Mesenteric fat pad (tissue), 1 donor: Measurements from ENCODE around the gene ZDHHC24. TPM values are rescaled to one million over a fixed set of nuclear protein-coding genes. Genes with fewer than 3 reads are reported as not detected.
"Not testable (repeated sequence)": the region's sequence is repeated elsewhere in the genome, so short reads cannot be mapped to it uniquely, and the experiment has no call there.

Experiments used
- DNase-seq: peaks from one replicate; pipeline ENCODE4 v3.0.0-alpha.2; 2020; ENCODE audit warnings: low spot score
- long read RNA-seq: library from polyadenylated mRNA; unstranded; transcript quantifications from one replicate; pipeline ENCODE4 v2.0.0, GENCODE V29; 2020
- total RNA-seq: library from RNA; stranded (reverse); fragmentation: NEBNext Ultra II Directional; extraction: Animal tissue kit (Norgen Biotek cat#: 25700); gene quantifications from one replicate; pipeline ENCODE4 v1.2.1, GENCODE V29; 2021
- donor health status: DM: yes; HTN: yes; CAD: no.

The ZDHHC24 gene
- 14.1 TPM for total RNA-seq
- long read RNA-seq, full-length matches to known transcripts, result 59 of 76 reads
- long read RNA-seq, partial matches to known transcripts, result 5 of 76 reads
- long read RNA-seq, other reads (novel, unspliced or antisense), result 12 of 76 reads

GRCh38 chr11:66545701-66546367 lies at the start of gene ZDHHC24:
ZDHHC24 (minus strand) TSS chr11:66546048; CDS start chr11:66546003, 45 bp downstream.
- DNase-seq, result peak; percentile 99

- no peak for DNase-seq
Measured at GRCh38 chr11:66595245-66595904, 49.5 kb upstream of the ZDHHC24 start.

GRCh38 chr11:66593650-66594049 lies 47.8 kb upstream of the ZDHHC24 start:
- DNase-seq, result no peak

- no peak for DNase-seq
Measured at GRCh38 chr11:66593303-66593635, 47.4 kb upstream of the ZDHHC24 start.

GRCh38 chr11:66592457-66593302 lies 46.8 kb upstream of the ZDHHC24 start, which contains the start of the genes CCDC87 and CCS:
CCDC87 (minus strand) TSS chr11:66593063; CDS start chr11:66593015, 48 bp downstream.
CCS (plus strand) TSS chr11:66593185; CDS start chr11:66593262, 77 bp downstream.
- peak; percentile 100 for DNase-seq

- DNase-seq, result no peak
Measured at GRCh38 chr11:66591175-66591574, 45.3 kb upstream of the ZDHHC24 start.

- DNase-seq, result no peak
Measured at GRCh38 chr11:66589996-66590675, 44.3 kb upstream of the ZDHHC24 start.

- not testable (repeated sequence) for DNase-seq
Measured at GRCh38 chr11:66589315-66589714, 43.5 kb upstream of the ZDHHC24 start.

GRCh38 chr11:66586136-66586535 lies 40.3 kb upstream of the ZDHHC24 start:
- DNase-seq, result no peak

- DNase-seq, result not testable (repeated sequence)
Measured at GRCh38 chr11:66585447-66585846, 39.6 kb upstream of the ZDHHC24 start.

- DNase-seq, result not testable (repeated sequence)
Measured at GRCh38 chr11:66582565-66583147, 36.8 kb upstream of the ZDHHC24 start.

GRCh38 chr11:66581261-66581660 lies 35.4 kb upstream of the ZDHHC24 start:
- DNase-seq, result no peak

- no peak for DNase-seq
Measured at GRCh38 chr11:66580803-66581202, 35.0 kb upstream of the ZDHHC24 start.

GRCh38 chr11:66579017-66579606 lies 33.3 kb upstream of the ZDHHC24 start:
- DNase-seq, result peak; percentile 93

- no peak for DNase-seq
Measured at GRCh38 chr11:66570850-66571180, 25.0 kb upstream of the ZDHHC24 start.

- DNase-seq, result no peak
Measured at GRCh38 chr11:66570079-66570849, 24.4 kb upstream of the ZDHHC24 start.

GRCh38 chr11:66569076-66569475 lies 23.2 kb upstream of the ZDHHC24 start:
- DNase-seq, result no peak

GRCh38 chr11:66568124-66568916 lies 22.5 kb upstream of the ZDHHC24 start, which contains the start of gene CTSF:
CTSF (minus strand) TSS chr11:66568606; CDS start chr11:66568486, 120 bp downstream.
- peak; percentile 94 for DNase-seq

- DNase-seq, result no peak
Measured at GRCh38 chr11:66567787-66568123, 21.9 kb upstream of the ZDHHC24 start.
